Measurements from ENCODE around the gene VSNL1.

VSNL1 gene

DNA sequence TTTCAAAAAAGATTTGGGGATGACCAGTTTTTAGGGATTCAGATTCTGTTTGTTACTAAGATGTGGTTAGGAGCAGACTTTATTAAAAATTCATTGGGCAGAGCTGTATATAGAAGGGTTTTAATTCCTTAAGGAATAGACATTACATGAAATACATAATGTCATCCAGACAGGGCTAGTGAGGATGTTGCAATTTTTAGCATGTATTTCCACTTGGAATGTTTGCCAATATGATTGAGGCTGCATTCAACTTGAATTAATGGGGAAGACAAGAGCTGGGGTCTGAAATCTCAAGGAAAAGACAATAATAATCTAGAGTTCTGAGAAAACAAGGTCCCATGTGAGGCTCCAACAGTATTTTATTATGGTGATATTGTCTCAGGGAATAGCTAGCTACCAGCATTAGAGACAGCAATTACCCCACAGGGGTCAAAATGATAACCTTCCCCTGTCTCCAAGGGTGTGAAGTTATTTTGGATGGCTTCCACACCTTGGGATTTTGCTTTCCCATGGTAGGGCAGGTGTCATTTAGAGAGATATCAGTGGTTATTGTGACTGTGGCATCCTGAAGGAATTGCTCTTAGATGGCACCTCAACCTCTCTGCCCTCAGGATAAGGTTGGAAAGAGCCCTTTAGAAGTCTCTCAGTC is 60.2 kb downstream of the VSNL1 start:
- in situ Hi-C loops (cut with MboI; ENCODE audit: low pct_unique_long_range_greater_than_20kb, low sequenced_read_pairs): no loop called here
- no peak for DNase-seq

DNA sequence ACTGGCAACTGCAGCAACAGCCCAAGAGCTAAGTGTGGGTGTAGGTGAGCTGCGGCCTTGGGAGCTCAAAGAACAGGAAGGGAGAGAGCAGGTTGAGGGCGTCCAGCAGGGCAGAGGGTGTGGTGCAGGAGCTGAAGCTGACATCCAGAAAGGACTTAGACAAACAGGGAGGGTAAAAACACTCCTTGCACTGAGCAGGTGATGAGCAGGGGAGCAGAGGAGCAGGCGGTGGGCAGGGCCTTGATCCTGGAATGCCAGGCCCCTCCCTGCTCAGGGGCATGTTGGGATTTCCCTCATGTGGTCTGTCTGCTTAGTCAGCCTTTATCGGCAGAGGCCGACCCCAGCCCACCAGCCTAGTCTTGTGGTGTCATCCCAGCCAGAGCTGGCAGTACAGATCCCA is 63.6 kb downstream of the VSNL1 start:
- in situ Hi-C loops (cut with MboI; ENCODE audit: low pct_unique_long_range_greater_than_20kb, low sequenced_read_pairs): no loop called here
- DNase-seq: no peak

DNA sequence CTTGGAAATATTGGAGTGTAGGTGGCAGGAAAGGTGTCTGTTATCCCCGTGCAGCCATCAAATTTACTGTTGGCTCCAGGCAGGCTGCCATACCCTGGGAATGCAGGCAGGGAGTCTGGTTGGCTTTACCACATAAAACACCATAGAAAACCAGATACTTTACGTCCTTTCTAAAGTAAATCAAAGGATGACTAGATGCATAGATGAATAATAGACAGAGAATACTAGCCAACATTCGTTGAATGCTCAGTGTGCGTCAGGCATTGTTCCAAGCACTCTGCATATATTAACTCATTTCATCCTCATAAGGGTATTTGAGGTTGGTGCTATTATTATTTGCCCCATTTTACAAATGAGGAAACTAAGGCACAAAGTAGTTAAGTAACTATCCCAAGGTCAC is 65.2 kb downstream of the VSNL1 start:
- DNase-seq: no peak
- in situ Hi-C loops (cut with MboI; ENCODE audit: low pct_unique_long_range_greater_than_20kb, low sequenced_read_pairs): no loop called here

DNA sequence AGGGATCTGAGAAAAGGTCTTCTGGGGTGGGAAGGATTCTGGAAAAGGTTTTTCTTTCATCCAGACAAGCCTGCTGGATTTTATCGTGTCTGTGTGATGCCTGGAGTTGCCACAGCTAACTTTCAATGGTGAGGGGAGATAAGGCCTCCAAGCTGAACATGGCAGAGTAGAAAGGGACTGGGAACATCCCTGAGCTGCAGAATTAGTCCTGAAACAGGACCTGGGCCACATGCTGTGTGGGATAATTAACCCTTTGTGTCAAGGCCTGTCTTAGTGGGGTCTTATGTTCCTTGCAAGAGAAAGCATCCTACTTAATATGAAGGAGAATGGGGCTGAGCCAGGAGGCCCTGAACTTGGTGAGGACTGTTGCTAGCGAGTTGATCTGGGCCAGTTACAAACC is 66.4 kb downstream of the VSNL1 start:
- in situ Hi-C loops (cut with MboI; ENCODE audit: low pct_unique_long_range_greater_than_20kb, low sequenced_read_pairs): no loop called here
- DNase-seq: no peak

DNA sequence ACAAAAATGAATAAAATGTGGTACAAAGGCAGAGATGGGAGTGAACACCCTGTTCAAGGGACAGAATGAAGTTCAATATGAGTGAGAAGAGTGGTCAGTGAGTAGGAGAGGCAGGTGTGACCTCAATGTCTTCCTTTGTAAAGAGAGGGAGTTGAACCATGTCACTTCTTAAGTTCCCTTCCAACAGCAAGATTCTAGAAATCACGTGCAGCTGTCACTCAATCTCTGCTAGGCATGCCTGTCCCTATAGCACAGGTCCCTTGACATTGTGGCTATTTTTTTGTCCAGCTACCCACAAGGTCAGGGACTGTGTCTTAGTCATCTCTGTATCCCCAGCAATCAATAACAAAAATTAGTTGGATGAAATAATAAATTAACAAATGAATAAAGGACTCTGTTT is 66.9 kb downstream of the VSNL1 start:
- DNase-seq: no peak
- in situ Hi-C loops (cut with MboI; ENCODE audit: low pct_unique_long_range_greater_than_20kb, low sequenced_read_pairs): no loop called here

DNA sequence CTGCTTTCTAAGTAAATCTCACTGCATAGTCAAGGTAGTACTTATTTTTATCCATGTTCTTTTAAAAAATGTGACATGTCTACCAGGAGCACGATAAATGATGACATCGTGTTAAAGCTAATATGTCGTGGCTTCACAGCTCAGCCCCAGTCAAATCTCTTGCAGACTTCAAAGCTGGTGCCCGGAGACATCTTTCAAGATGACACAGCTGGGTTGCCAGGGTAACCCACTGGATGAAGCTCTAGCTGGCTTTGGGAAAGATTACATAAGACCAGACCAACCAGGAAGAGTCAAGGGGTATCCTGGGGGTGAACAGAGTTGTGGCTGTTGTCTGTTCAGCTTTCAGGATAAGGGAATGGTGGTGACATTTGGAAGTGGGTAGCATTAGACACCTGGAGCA is 67.8 kb downstream of the VSNL1 start:
- in situ Hi-C loops (cut with MboI; ENCODE audit: low pct_unique_long_range_greater_than_20kb, low sequenced_read_pairs): no loop called here
- no peak for DNase-seq

DNA sequence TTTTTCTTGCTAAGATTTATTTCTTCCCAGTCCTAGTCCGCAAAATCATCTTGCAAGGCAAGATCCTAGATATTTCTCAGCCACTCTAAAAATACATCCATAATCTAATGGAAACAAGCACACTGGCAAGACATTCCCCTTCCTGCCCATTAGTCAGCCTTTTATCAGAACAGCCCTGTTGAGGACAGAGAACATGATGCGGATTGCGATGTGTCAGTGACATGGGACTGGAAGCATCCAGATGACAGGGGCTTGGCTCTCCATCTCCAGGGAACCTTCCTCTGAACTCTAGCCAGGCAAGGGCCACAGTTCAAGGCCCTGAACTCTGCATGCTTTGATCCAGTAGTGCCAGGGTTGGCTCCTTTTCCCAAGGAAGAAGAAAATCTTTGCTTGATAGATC is 70.0 kb downstream of the VSNL1 start:
- no peak for DNase-seq
- in situ Hi-C loops (cut with MboI; ENCODE audit: low pct_unique_long_range_greater_than_20kb, low sequenced_read_pairs): no loop called here

DNA sequence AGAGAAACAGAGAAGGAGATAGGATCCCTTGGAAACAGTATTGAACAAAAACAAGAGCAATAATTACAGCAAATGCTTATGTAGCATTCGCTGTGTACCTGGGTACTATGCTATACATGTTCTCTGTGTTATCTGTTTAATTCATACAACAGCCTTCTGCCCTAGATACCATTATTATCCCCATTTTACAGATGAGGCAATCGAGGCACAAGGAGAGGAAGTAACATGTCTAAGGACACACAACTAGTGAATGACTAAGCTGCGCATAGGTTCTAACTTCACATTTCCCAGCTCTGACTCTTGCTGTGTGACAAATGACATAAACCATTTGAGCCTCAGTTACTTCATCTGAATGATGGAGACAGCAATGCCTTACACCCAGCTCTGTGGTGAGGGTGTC is 70.5 kb downstream of the VSNL1 start:
- in situ Hi-C loops (cut with MboI; ENCODE audit: low pct_unique_long_range_greater_than_20kb, low sequenced_read_pairs): no loop called here
- DNase-seq: no peak

DNA sequence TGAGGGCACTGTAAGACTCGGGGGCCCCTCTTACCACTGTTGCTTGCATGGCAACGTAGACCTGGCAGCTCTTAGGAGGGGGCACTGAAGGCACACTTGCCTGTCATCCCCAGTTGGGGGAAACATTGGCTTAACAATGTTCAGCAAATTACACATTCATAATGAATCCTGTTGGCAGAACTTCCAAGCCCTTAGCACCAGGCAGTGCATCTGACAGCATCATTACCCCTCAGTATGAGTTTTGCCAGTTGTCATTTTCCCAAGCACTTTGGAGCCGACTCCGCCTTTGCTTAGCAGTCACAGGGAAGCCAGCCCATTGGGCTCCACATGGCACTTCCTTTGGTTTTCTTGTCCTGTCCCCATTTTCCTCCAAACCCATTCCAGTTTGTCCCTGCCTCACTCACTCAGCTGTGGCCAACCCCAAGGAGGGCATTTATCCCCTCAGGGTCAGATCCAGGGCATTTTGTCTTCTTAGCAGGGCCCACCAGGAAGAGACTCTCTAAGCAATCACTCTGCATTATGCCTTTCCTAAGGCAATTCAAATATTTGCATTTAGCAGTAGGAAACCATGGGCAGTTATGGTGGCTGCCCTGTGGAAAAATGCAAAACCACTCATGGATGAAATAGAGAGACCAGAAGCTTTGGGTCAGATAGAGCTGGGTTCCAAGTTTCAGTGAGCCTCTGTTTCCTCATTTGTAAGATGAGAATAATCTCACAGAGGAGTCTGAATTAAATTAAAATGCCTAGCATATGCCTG is 73.9 kb downstream of the VSNL1 start:
- in situ Hi-C loops (cut with MboI; ENCODE audit: low pct_unique_long_range_greater_than_20kb, low sequenced_read_pairs): no loop called here
- no peak for DNase-seq

DNA sequence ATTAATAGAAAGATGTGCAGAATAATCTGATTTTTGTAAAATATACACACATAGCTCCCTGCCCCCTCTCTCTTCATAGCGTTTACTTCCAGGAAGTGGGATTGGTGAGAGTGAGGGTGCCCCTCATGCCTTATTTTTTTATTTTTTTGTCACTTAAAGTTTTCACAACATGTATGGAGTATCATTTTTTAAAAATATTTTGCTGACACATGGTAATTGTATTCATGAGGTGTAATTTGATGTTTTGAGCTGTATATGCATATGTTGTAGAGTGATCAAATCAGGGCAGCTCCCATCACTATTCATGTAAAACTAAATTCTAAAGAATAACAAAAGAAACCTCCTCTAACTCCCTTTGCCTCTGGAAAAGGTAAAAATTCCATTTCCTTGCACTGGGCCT is 74.7 kb downstream of the VSNL1 start:
- no peak for DNase-seq
- in situ Hi-C loops (cut with MboI; ENCODE audit: low pct_unique_long_range_greater_than_20kb, low sequenced_read_pairs): no loop called here

DNA sequence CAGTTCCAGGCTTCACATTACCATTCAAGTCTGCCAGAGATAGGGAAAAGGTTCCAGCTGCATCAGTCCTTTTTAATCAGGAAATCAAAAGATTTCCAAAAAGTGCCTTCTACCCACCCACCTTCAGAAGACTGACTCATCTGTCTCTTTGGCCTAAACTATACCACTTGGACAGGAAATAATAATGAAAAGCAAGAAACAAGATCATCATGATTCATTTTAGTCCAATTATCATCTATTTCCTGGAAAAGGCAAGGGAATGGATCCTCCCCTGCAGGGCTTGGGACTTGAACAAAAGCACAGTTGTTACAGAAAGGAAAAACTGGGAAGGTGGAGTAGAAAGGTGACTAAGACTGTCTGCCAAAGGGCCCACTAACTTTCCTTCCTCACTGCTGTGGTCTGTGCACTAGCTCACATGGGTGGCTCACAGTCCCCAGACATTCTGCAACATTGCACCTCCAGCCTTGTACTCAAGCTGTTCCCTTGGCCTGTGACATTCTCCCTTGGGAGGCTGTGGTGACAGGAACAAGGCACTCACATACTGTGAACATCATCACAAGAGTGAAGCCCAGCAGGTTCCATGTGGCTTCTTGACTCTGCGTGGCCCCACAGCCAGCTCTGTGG is 75.3 kb downstream of the VSNL1 start:
- in situ Hi-C loops (cut with MboI; ENCODE audit: low pct_unique_long_range_greater_than_20kb, low sequenced_read_pairs): no loop called here
- no peak for DNase-seq

DNA sequence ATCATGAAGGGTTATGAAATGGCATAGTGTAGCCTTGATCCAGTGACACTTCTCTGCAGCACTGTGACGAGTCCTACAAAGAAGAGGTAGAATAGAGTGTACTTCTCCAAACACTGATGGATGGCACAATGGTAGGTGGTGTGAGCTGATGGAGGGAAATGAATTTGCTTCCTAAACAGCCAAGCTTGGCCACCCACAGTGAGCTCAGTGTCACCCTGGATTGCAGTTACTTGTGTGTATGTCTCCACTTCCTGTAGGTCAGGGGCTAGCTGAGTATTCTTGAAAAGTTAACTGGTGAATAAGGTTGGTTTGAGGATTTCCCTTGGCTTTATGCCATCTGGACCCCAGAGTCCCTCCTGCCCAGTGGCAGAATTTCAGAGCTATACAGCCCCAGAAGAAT is 75.9 kb downstream of the VSNL1 start:
- in situ Hi-C loops (cut with MboI; ENCODE audit: low pct_unique_long_range_greater_than_20kb, low sequenced_read_pairs): no loop called here
- no peak for DNase-seq

DNA sequence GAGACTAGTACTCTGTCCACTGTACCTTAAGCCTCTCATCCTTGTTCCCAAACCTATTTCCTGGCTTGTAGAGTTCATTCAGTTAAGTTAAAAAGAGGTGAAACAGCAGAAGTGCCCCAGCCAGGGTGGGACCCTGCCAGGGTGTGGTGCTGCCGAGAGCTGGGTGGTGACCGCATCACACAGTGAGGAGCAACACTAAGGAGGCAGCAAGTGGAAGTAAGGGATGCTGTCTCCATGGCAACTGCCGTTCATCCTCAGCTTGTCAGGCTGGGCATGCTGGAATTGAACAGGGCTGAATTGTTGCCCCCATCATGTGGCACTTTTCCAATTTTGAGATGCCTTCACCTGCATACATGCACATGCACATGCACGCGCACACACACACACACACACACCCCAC is 77.0 kb downstream of the VSNL1 start:
- DNase-seq: no peak
- in situ Hi-C loops (cut with MboI; ENCODE audit: low pct_unique_long_range_greater_than_20kb, low sequenced_read_pairs): no loop called here

DNA sequence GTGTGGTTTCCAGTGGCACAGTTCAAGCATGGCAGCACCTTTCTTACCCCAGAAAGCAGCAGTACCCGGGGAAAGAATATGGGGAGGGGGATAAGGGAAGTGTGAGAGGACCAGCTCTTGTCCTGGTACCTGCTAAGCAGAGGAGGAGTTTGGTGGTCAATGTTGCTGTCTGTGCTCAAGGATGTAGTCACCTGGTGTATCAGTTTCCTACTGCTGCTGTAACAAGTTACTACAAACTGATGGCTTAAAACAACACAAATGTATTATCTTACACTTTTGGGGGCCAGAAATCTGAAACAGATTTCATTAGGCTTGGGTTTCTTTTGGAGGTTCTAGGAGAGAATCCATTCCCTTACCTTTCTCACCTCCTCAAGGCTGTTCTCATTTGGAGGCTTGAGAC is 77.5 kb downstream of the VSNL1 start:
- no peak for DNase-seq
- in situ Hi-C loops (cut with MboI; ENCODE audit: low pct_unique_long_range_greater_than_20kb, low sequenced_read_pairs): no loop called here

DNA sequence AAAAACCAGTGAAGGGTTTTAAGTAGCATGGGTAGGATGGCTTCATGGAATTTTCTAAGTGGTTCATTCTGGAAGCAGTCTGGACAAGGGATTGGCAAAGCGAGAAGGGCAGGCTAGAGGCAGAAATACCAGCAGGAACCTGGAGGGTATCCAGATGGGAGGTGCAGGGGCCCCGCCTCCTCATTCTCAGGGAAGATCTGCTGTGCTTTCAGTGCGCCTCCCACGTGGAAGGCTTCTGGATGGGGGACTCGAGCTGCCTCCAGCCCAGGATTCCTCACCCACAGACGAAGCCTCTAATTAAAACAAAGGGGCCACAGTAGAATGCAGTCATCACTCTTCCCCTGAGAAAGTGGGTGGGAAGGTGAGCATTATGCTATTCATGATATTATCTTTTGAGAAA is 79.8 kb downstream of the VSNL1 start:
- in situ Hi-C loops (cut with MboI; ENCODE audit: low pct_unique_long_range_greater_than_20kb, low sequenced_read_pairs): no loop called here
- no peak for DNase-seq

DNA sequence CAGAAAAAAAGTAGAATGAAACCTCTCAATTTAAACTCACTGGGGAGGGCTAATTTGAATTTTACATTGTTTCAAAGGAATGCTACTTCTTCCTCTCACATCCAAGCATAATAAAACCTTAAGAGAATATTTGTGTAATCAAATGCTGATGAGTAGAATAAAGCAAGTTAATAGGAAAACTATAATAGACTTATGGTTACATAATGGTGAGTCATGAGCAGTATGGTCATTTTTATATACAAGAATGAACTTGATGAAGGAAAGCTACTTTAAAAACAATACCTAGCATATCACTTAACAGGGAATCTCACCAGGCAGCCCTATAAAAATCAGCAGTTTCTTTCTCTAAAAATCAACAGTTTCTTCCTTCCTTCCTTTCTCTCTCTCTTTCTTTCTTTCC is 80.3 kb downstream of the VSNL1 start:
- no peak for DNase-seq
- in situ Hi-C loops (cut with MboI; ENCODE audit: low pct_unique_long_range_greater_than_20kb, low sequenced_read_pairs): no loop called here

DNA sequence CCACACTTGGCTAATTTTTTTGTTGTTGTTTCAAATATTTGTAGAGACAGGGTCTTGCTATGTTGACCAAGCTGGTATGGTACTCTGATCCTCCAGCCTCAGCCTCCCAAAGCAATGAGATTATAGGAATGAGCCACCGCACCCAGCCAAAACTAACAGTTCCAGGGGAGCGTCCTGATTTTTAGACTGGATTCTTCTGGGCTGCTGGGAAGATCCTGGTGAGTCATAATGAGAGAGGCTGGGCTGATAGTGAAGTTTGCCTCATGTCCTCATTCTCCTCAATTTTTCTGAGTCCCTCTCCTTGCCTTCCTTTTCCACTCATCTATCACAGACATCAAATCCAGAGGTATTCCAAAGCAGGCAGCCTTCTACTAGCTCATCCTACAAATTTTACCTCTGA is 81.3 kb downstream of the VSNL1 start:
- no peak for DNase-seq
- in situ Hi-C loops (cut with MboI; ENCODE audit: low pct_unique_long_range_greater_than_20kb, low sequenced_read_pairs): no loop called here

DNA sequence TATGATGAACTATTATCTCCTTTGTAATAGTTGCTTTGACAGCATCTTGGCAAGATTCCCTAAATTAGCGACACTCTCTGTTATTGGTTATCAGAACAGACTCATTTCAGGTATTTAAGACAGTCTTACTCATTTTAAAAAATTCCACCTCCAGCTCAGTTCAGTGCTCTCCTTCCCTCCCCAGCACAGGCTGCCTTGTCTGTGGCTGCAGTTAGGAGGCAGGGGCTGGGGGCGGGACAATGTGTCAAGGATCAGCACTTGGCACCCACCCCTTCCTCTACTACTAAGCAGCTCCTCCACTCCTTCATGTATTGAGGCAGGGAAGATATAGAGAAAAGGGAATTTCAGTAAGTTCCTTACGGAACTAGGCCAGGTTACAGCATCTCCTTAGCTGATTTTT is 85.0 kb downstream of the VSNL1 start:
- in situ Hi-C loops (cut with MboI; ENCODE audit: low pct_unique_long_range_greater_than_20kb, low sequenced_read_pairs): no loop called here
- no peak for DNase-seq

DNA sequence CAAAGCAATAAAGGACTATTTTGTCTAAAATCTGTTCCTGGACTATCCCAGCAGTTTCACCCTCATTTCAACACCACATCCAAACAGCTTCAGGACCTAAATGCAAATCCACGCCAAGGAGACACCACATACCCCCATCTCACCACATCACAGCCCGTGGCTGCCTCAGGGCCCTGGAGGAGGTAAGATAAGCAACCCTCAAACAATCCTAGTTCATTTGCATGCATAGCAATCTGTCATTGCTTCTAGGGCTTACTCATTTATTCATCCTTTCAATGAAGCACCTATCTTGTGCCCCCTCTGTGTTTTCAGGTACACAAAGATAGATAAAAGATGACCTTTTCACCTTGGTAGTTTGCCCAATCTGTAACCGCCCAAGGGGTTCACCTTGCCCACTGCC is 86.5 kb downstream of the VSNL1 start:
- DNase-seq: no peak
- in situ Hi-C loops (cut with MboI; ENCODE audit: low pct_unique_long_range_greater_than_20kb, low sequenced_read_pairs): no loop called here

DNA sequence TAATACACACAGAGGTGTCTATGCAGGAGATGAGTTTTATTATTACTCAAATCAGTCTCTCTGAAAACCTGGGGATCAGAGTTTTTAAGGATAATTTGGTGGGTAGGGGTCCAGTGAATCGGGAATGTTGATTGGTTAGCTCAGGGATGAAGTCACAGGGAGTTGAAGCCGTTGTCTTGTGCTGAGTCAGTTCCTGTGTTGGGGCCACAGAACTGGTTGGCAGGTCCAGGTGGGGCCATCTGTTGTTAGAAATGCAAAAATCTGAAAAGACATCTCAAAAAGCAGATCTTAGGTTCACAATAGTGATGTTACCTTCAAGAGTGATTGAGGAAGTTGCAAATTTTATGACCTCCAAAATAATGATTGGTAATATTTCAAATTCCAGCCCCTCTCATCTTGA is 86.9 kb downstream of the VSNL1 start:
- in situ Hi-C loops (cut with MboI; ENCODE audit: low pct_unique_long_range_greater_than_20kb, low sequenced_read_pairs): no loop called here

More for the DNA sequence above, 86.9 kb downstream of the VSNL1 start:
- no peak for DNase-seq

Measured in KBM-7 (cell line).